HuH-7.5 (cell line): ENCODE data around the gene SPHK2.
"Not testable (repeated sequence)": the region's sequence is repeated elsewhere in the genome, so short reads cannot be mapped to it uniquely, and the experiment has no call there.

Experiments used
- DNase-seq: peaks from one replicate; pipeline ENCODE4 v3.0.0; 2011; ENCODE audit warnings: low spot score

The SPHK2 gene

DNA sequence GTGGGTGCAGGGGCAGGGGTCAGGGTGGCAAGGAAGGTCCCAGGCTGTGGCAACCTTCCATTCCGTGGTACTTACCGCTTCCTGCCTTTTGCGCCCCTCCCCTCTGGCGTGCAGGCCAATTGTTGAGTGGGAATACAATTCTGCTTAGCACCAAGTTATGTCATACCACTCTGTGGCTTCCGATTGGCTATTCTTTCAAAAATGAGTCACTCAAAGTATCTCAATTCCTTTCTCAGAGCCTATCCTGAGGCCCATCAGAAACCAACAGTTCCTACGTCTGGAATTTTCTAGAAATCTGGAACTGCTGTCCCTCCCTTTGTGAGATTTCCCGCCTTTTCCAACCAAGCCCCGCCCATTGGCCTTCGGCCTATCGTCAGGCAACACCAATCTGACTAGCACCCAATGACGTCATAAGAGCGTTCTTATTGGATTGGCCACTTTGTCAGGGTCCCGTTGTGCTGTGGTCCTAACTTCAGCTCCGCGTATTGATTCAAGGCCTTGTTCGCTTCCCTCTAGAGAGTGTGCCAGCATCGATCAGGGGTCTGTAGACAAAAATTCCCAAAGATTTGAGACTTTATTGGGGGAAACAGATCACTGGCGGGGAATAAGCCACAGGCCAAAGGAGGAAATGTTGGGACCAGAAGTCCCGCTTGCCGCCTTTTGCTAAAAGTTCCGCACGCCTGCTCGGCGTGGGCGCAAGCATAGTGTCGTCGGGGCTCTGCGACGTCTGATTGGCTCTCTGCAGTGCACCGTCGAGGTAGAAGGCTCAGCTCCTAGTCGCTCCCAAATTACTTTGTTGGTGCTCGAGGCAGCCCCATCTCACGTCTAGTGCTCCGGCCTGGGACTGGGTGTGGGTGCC is 41.8 kb downstream of the SPHK2 start:
- peak; percentile 71 for DNase-seq

DNA sequence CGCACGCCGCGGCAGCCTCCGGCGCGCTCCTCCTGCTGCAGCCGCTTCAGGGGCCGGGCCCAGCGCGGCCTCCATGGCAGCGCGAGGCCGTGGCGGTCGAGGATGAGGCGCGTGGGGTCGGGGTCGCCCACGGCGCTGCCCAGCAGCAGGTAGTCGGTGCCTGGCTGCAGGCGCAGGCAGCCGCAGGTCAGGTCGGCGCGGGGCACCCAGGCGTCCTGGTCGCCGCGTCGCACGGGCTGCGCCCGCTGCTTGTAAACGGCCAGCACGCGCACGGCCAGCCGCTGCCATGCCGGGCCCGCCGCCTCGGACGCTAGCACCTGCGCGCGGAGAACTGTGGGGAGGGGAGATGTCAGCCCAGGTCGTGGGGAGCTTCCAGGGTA is 42.4 kb downstream of the SPHK2 start:
- DNase-seq = no peak

DNA sequence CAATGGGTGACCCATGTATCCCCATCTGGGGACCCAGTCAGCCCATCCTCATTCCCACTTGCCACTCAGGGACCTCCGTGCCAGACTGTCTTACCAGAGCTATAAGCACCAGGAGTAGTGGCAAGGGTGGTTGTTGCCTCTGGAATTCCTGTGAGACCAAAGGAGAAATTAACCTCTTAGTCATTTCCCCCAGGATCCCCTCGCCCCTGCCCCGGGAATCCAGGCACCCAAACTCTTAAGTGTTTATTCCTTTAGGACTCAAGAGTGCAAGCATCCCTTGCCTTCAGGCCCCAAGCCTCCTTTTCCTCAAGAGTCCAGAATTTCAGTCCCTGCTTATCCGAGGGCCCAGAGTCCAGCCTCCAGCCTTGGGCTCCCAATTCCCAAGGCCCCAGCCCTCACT is 44.4 kb downstream of the SPHK2 start:
- no peak for DNase-seq

DNA sequence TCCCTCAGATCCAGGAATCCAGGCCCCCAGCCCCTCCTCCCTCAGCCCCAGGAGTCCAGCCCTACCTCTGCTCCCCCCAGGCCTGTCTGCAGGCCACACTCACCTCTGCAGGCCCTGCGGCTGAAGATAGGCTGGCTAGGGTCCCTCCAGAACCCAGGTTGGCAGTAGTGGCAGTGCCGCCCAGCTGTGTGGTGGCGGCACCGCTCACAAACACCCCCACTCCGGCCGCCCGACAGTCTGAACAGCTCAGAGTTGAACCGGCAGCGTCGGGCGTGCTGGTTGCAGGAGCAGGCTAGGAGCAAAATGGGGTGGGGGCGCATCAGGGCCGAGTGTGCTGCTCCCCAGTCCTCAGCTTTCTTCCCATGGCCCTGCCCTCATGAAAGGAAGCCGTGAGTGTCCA is 45.2 kb downstream of the SPHK2 start:
- DNase-seq = no peak

DNA sequence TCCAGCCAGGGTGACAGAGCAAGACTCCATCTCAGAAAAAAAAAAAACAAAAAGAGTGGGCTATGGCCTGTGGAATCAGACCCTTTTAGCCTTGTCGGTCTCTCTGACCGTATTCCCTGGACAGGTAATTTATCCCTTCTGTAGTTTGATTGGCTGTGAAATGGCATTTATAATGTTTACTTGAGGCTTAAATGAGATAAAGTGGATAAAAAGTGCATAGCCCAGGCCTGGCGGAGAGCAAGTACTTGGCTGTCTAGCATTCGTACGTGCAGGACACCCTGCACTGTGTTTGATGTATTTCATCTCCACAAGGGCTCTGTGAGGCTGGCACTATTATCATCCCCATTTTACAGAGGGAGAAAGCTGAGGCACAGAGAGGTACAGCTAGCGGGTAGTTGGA is 46.5 kb downstream of the SPHK2 start:
- no peak for DNase-seq

DNA sequence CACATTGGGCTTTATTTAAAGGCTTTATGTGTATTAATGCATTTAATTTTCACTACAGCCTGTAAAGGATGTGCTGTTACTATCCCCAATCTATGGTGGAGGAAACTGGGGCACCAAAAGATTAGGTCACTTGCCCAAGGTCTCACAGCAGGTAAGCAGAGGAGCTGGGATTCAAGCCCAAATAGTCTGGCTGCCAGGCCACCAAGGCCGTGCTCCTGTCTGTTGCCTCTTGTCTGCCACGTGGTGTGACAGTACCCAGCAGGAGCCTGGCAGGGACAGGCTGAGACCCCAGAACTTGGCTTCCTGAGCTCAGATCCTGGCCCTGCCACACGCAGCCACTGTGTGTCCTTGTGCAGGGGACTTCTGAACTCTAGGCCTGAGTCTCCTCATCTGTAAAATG is 49.0 kb downstream of the SPHK2 start:
- no peak for DNase-seq

DNA sequence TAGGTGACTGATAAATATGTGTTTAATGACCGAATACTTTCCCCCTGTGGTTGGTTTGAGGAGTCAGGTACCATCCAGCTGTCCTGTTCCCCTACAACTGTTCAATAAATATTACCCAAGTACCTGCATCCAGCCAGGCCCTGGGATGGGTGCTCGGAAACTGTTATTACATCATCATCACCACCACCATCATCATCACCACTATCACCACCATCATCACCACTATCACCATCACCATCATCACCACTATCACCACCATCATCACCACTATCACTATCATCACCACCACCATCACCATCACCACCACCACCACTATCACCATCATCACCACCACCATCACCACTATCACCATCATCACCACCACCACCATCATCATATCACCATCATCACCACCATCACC is 49.5 kb downstream of the SPHK2 start:
- no peak for DNase-seq

DNA sequence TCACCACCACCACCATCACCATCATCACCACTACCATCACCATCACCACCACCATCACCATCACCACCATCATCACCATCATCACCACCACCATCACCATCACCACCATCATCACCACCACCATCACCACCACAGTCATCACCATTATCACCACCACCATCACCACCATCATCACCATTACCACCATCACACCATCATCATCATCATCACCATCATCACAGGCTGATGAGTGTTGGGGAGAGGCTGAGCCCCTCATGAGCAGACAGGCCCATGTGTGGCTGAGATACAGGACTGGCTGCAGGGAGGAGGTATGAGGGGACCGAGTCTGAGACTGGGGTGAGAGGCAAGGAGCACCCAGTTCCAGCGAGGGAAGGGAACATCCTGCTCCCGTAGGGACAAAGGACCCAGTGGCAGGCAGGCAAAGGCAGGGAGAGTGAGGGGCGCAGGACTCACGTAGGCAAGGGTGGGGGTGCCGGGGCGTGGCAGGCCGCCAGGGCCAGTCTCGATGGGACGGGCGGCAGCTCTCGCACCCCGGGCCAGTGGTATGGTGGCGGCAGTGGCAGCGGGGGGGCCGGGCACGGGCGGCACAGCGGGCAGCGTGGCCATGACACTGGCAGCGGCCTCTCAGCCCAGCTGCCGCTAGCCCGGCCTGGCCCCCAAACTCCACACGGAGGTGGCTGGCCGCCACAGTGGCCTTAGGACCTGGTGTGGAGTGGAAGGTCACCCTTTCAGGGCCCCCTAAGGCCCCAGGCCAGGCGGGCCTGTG is 50.8 kb downstream of the SPHK2 start:
- no peak for DNase-seq

DNA sequence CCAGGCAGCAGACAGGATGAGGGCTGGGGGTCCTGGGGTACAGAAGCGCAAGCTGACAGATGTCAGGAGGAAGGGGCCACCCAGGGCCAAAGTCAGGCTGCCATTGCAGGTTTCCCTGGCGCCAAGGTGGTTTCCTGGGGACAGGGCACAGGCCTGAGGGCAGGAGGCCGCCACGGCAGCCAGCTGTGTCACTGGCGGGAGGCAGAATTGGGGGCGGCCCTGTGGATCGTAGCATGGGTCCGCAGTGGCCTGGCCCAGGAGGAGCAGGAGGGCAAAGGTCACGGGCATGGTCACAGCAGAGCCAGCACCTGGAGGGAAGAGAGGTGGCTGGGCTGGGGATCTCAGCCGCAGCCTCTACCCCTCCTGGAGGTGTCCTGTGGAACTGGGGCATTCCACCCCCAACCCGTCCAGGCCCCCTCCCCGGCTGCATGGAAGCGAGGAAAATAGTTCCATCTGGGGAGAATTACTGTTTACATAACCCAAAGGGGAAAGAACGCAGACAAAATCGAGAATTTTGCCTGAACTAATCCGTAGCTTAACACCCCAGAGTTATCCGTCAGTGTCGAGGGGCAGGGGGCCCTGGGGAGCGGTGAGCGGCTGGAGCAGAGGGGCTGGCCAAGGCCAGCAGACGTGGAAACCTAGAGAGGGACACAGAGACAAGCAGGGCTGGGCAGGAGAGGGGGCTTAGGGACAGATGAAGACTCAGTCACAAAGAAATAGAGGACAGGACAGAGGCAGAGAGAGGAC is 51.6 kb downstream of the SPHK2 start:
- no peak for DNase-seq

DNA sequence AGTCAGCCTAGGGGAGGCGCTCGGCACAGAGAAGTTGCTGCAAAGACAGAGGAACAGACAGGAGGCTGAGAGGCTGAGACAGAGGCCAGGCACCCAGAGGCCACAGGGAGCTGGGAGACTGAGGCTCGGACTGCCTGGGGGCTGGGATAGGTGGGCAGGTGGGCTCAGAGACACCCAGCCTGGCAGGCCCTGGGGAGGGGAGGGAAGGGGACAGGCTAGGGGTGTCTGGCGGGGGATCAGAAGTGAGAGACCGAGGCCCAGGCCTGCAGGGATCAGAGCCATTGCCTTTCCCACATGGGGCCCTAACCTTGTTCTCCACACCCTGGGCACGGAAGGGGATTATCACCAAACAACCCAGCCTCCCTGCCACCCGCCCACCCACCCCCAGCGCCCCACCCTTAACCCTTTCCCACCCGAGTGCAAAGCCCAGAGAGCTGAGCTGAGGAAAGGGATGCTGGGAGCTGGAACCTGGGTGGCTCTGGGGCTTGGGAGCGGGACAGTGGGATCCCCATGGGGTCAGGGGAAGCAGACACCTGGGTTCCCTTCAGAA is 52.2 kb downstream of the SPHK2 start:
- DNase-seq = no peak

DNA sequence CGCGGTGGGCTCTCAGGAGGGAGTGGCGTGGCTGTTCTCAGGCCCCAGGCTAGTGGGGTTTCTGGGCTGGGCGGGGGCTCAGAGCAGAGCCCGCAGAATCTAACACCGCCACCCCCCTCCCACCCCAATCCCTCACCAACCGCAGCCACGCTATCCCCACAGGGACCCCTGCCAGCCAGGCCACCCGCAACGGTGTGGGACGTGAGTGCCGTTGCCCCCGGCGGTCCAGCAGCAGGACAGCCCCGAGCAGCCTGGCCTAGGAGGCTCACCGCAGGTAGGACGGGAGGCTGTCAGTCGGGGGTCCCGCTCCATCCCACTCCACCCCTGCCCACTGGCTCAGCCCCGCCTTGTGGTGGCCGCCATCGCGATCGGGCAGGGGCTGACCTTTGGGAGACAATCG is 53.7 kb downstream of the SPHK2 start, which contains the start of gene NTN5:
Gene NTN5 (minus strand): TSS at position 24 of the 400 bp plus-strand sequence. CDS start 2,031 bp downstream, outside the sequence.
- DNase-seq = no peak

DNA sequence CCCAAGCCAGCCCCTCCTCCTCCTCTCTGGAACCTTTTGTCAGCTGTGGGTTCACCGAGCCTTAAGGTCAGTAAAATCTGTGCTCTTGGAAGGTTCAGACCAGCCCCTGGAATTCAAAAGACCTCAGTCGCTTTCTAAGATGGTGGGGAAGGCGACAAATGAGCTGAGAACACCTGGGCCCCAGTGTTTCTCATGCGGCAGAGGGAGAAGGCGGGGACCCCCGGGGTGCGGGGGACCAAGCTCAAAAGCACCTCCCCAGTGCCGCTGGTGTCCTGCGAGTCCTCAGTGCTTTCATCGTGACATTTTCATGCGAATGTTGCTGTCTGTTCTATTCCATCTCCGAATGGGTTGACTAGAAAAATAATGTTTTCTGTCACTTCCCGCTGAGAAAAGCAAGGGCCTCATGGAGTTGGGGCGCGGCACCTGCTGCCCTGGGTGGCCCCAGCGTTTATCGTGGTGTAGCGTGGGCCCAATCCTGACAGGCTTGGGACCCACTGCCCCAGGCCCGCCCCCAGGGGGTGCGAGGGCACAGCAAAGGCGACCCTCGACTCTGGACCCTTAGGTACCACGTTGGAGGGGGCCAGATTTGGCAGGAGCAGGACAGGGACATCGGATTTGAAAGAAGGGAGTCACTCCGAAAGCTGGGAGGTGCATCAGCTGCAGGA is 54.3 kb downstream of the SPHK2 start:
- DNase-seq = no peak

DNA sequence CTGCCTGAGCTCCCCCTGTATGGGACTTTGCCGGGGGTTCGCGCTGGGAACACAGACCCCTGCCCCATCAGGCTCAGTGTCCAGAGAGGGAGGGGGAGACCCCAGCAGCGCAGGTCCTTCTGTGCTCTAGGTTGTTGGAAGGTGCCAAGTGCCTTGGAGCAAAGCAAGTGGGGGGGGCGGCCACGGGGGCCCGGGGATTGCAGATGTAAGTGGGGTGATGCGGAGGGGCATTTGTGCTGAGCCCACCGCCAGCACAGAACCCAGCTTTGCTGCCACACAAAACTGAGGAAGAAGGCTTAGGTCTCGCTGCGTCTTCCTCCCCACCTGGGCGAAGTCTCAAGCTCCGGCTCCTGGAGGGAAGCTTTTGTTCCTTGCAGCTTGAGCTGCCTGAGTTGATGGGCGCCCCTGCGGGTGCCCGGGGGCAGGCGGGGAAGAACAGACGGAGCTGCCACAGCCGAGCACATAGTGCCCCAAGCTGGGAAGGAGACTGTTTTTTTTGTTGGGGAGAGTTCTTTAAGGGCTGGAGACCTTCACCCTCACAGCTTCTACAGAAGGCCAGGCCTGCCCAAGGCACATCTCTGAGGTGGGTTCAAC is 55.0 kb downstream of the SPHK2 start:
- DNase-seq = no peak

DNA sequence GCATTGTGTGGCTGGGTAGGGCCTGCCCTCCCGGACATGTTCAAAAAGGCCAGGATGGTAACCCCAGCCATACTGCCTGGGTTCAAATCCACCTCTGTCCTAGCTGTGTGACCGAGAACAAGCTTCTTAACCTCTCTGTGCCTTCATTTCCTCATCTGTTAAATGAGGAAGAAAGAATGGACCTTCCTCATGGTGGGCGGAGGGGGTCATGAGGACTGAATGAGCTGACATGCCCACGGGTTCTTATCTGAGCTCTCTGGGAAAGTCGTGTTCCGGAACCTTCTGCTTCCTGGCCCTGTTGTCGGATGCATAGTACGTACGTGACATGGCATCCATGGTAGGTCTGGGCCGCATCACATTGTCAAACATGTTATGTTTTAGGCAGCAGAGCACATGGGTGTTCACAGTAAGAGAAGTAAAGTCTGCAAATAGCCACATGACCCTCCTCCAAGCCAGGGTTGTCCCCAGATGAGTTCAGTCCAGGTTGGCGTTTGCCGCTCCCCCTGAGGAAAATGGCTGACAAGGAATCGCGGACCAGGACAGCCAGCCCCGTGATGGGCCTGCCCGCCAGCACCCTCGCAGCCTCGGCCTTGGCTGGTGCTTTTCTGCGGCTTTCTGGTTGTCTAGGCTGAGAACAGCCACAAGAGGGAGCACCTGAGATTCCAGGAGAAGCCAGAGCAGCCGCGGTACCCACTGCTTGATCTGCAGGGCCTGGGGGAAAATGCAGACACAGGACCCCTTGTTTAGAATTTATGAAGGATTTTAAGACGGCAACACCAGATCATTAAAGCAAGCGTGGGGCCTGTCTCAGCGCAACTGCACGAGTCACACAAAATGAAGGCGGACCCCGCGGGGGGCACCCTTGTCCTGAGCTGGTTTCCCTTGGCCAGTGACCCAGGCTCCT is 55.9 kb downstream of the SPHK2 start:
- peak; percentile 99 for DNase-seq

DNA sequence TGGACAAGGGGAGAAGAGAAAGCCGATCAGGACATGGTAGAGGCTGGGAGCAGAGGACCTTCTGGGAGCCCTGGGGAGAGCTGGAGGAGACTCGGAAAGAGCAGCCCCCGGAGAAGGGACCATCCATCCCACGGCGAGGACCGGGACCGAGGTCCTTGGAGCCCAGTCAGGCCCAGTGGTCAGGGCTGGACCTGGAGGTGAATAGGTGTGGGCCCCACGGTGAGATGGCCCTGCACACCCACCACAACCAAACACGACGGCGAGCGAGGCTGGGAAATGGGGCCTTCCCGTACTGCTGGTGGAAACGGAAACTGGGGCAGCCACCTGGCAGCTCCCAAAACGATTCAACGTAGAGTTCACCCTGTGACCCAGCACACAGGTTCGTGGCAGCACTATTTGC is 57.2 kb downstream of the SPHK2 start:
- no peak for DNase-seq

DNA sequence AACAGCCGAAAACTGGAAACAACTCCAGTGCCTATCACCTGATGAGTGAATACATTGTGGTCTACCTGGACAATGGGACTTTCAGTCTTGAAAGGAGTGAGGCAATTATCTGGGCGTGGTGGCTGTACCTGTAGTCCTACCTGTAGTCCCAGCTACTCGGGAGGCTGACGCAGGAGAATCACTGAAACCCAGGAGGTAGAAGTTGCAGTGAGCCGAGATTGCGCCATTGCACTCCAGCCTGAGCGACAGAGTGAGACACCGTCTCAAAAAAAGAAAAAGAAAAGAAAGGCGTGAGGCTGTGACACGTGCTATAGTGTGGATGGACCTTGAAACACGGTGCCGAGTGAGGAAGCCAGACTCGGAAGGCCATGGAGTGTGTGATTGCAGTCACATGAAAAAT is 57.6 kb downstream of the SPHK2 start:
- DNase-seq = no peak

DNA sequence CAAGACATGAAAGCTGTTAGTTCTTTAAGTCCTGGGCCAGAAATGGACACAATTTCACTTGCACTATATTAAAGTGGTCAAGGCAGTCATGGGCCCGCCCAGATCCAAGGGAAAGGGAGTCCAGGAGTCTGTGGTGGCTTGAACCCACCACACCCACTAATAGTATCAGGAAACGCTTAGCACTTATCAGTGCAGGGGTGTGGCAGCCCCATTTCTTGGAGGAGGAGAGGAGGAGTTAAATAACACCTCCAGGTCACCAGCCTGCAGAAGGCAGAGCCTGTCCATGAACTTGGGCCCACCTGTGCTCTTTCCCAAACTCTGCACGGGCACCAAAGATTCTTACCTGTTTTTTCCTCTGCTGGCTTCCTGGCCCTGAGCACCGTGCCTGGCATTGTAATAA is 58.9 kb downstream of the SPHK2 start:
- no peak for DNase-seq

DNA sequence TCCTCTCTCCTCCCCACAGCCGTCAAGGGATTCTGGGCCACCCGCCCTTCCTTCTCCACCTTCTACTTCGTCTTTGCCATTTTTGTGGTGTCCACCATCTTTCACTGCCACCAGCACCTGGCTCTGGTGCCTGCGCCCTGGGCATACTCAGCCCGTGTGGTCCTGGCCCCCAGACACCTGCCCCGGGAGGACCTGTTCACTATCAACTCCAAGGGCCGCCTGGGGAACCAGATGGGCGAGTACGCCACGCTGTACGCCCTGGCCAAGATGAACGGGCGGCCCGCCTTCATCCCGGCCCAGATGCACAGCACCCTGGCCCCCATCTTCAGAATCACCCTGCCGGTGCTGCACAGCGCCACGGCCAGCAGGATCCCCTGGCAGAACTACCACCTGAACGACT is 60.7 kb downstream of the SPHK2 start:
- not testable (repeated sequence) for DNase-seq
